Testis (tissue), 3 donors: Measurements from ENCODE around the gene SDSL. TPM values are rescaled to one million over a fixed set of nuclear protein-coding genes. Genes with fewer than 3 reads are reported as not detected.

ENCODE experiments used
- DNase-seq: peaks from one replicate; pipeline ENCODE4 v3.0.0-alpha.2; 2019
- H3K27ac ChIP-seq, 2 donors: fragments of 200-600 bp; sonication (generic); one replicate each; pipeline ENCODE4 v1.5.1; 2019
- H3K27me3 ChIP-seq: fragments of 200-600 bp; sonication (generic); one replicate; pipeline ENCODE4 v1.5.1; 2019
- H3K36me3 ChIP-seq: fragments of 200-600 bp; sonication (generic); one replicate; pipeline ENCODE4 v1.5.1; 2017; ENCODE audit warnings: low read depth; ENCODE audit errors: missing control alignments
- H3K4me1 ChIP-seq: fragments of 200-600 bp; sonication (generic); one replicate; pipeline ENCODE4 v1.5.1; 2019
- H3K4me3 ChIP-seq, 2 donors: fragments of 200-600 bp; sonication (generic); one replicate each; pipeline ENCODE4 v1.5.1; 2017 to 2019
- H3K9me3 ChIP-seq: fragments of 200-600 bp; sonication (generic); one replicate; pipeline ENCODE4 v1.5.1; 2017
- CTCF ChIP-seq, 3 experiments: fragments of 450-650 bp in 2 of 3; fragments of 200-600 bp in 1 of 3; sonication (generic) in 1 of 3; IDR thresholded peaks; one replicate each; pipeline ENCODE4 v1.5.1; 2016 to 2019; ENCODE audit warnings: antibody characterized with exemption in 3 of 3, mild to moderate bottlenecking in 2 of 3, moderate library complexity in 1 of 3
- POLR2A ChIP-seq: fragments of 450-650 bp; IDR thresholded peaks from one replicate; pipeline ENCODE4 v1.6.1; 2017; ENCODE audit warnings: antibody characterized with exemption, mild to moderate bottlenecking, moderate library complexity
- WGBS, 2 donors: methylation state at CpG; one replicate each; pipeline ENCODE4 v1.1.5; 2018; 5-methylcytosine and 5-hydroxymethylcytosine counted together
- intact Hi-C: fragments of 100-400 bp; cut with DNase I; formaldehyde crosslinking; loops from one replicate; pipeline ENCODE4 v1.15.1; 2023; ENCODE audit warnings: low total_unique reads
- polyA plus RNA-seq: library from polyadenylated mRNA; stranded (reverse); fragments of 350-450 nt; fragmentation: Illumina TruSeq; extraction: RNeasy Lipid Tissue Mini Kit (QIAGEN cat#74804); gene quantifications from one replicate; pipeline ENCODE4 v1.2.3, GENCODE V29; 2014; ENCODE audit warnings: low read depth, low replicate concordance; ENCODE audit not compliant: insufficient read depth
- total RNA-seq, 2 donors: library from RNA; depleted of rRNA; stranded (reverse); fragments of >200 nt; gene quantifications; one replicate each; pipeline ENCODE4 v1.2.3, GENCODE V29; 2016

The SDSL gene
- total and polyA plus RNA-seq, 3 donors from 2014 or later, result 15.9 to 25.2 (median 16.3) TPM

- Histone ChIP-seq H3K4me3 (peak overlapping the region in 1 of 2 donors; percentile 36), H3K4me1 (peaks cover 38% of the 10 kb centered on the region), H3K36me3 (no peaks in the 10 kb centered on the region), H3K9me3 (no peaks in the 10 kb centered on the region), H3K27me3 (peaks cover 9% of the 10 kb centered on the region), H3K27ac (no peak overlapping the region)
- TF ChIP-seq POLR2A (no peak), CTCF (IDR thresholded peaks at IDR 0.05) (no peak)
- no peak for DNase-seq
- WGBS, 2 donors, result 2 to 3% methylated on average over 55 to 57 of the region's 57 CpGs
- intact Hi-C loops, result loop anchor here (10.0 kb wide), 1 partner anchor 451 kb away; no protein-coding TSS in a partner anchor
Measured at GRCh38 chr12:113463746-113464451, 41.7 kb downstream of the SDSL start.

- Histone ChIP-seq H3K27ac (no peak overlapping the region), H3K4me3 (no peak overlapping the region), H3K4me1 (peaks cover 38% of the 10 kb centered on the region), H3K27me3 (peaks cover 9% of the 10 kb centered on the region), H3K9me3 (no peaks in the 10 kb centered on the region), H3K36me3 (no peaks in the 10 kb centered on the region)
- DNase-seq, result no peak
- TF ChIP-seq POLR2A (no peak), CTCF (IDR thresholded peaks at IDR 0.05) (no peak)
- intact Hi-C loops, result loop anchor here (10.0 kb wide), 1 partner anchor 450 kb away; no protein-coding TSS in a partner anchor
- 0 to 2% methylated on average over 9 to 16 of the region's 16 CpGs for WGBS, 2 donors
Measured at GRCh38 chr12:113464452-113464775, 42.2 kb downstream of the SDSL start.

GRCh38 chr12:113464852-113465719, 42.9 kb downstream of the SDSL start:
- intact Hi-C loops, result loop anchor here (10.0 kb wide), 1 partner anchor 450 kb away; no protein-coding TSS in a partner anchor
- no peak for TF ChIP-seq POLR2A
- no peak for TF ChIP-seq CTCF (IDR thresholded peaks at IDR 0.05)
- H3K9me3 ChIP-seq, result no peaks in the 10 kb centered on the region
- H3K27ac ChIP-seq, result no peak overlapping the region
- H3K27me3 ChIP-seq, result peaks cover 9% of the 10 kb centered on the region
- 1 to 2% methylated on average over 35 to 63 of the region's 64 CpGs for WGBS, 2 donors
- DNase-seq, result no peak
- H3K4me1 ChIP-seq, result peaks cover 38% of the 10 kb centered on the region
- no peaks in the 10 kb centered on the region for H3K36me3 ChIP-seq
- H3K4me3 ChIP-seq, result peak overlapping the region in 1 of 2 donors; percentile 15

GRCh38 chr12:113465808-113466453, 43.8 kb downstream of the SDSL start:
- Histone ChIP-seq H3K4me1 (peaks cover 38% of the 10 kb centered on the region), H3K27me3 (peaks cover 9% of the 10 kb centered on the region), H3K27ac (no peak overlapping the region), H3K4me3 (no peak overlapping the region), H3K36me3 (no peaks in the 10 kb centered on the region), H3K9me3 (no peaks in the 10 kb centered on the region)
- TF ChIP-seq POLR2A (no peak), CTCF (IDR thresholded peaks at IDR 0.05) (no peak)
- no peak for DNase-seq
- intact Hi-C loops, result loop anchor here (10.0 kb wide), 1 partner anchor 449 kb away; no protein-coding TSS in a partner anchor
- WGBS, 2 donors, result 3% methylated on average over 9 to 13 of the region's 13 CpGs
